HepG2 (cell line): ENCODE measurements around the gene ZNF343.

Source experiments
- BCLAF1 ChIP-seq: fragments of 450-650 bp; IDR thresholded peaks from 2 replicates; pipeline ENCODE4 v1.6.1; 2017; ENCODE audit warnings: mild to moderate bottlenecking
- CBX5 ChIP-seq: sonication (generic); formaldehyde crosslinking; IDR thresholded peaks from 2 replicates; pipeline ENCODE4 v1.4.0; 2020; ENCODE audit warnings: missing genetic modification reagents, borderline replicate concordance
- FOSL1 ChIP-seq: sonication (generic); formaldehyde crosslinking; IDR thresholded peaks from 2 replicates; pipeline ENCODE4 v1.9.0; 2021; ENCODE audit warnings: missing genetic modification reagents, borderline replicate concordance
- NFIC ChIP-seq: IDR thresholded peaks from 2 replicates; pipeline ENCODE4 v1.6.1; 2012; ENCODE audit warnings: mild to moderate bottlenecking, low read length, inconsistent platforms
- RNF2 ChIP-seq: fragments of 450-650 bp; conservative IDR thresholded peaks from 2 replicates; pipeline ENCODE4 v1.6.1; 2016; ENCODE audit warnings: low read depth
- SMC3 ChIP-seq: IDR thresholded peaks from 2 replicates; pipeline ENCODE4 v1.6.1; 2011; ENCODE audit warnings: low read length, improper control_type of control experiment
- WIZ ChIP-seq: sonication (generic); formaldehyde crosslinking; IDR thresholded peaks from 2 replicates; pipeline ENCODE4 v1.5.1; 2020; ENCODE audit warnings: mild to moderate bottlenecking, missing genetic modification reagents
- ZFP82 ChIP-seq: sonication (generic); formaldehyde crosslinking; IDR thresholded peaks from 2 replicates; pipeline ENCODE4 v1.5.1; 2020; ENCODE audit warnings: mild to moderate bottlenecking, missing genetic modification reagents, borderline replicate concordance
- ZNF251 ChIP-seq: sonication (generic); formaldehyde crosslinking; IDR thresholded peaks from 2 replicates; pipeline ENCODE4 v1.9.0; 2021; ENCODE audit warnings: mild to moderate bottlenecking, missing genetic modification reagents
- ZNF414 ChIP-seq: sonication (generic); formaldehyde crosslinking; IDR thresholded peaks from 2 replicates; pipeline ENCODE4 v1.5.0; 2020; ENCODE audit warnings: missing genetic modification reagents

GRCh38 chr20:2545594-2545993 is 36.9 kb upstream of the ZNF343 start:
- TF ChIP-seq CBX5 (CRISPR knock-in tag): no peak
- TF ChIP-seq WIZ (CRISPR knock-in tag): no peak
- TF ChIP-seq FOSL1: no peak
- TF ChIP-seq RNF2: no peak
- TF ChIP-seq ZNF251: no peak
- TF ChIP-seq NFIC: no peak
- TF ChIP-seq ZNF414 (CRISPR knock-in tag): no peak
- TF ChIP-seq SMC3: no peak
- TF ChIP-seq BCLAF1: no peak
- no peak for TF ChIP-seq ZFP82 (CRISPR knock-in tag)
